Stimulated activated CD8-positive, alpha-beta memory T cell treated with anti-CD3 and anti-CD28 coated beads, Interleukin-12 subunit alpha, Interleukin-12 subunit beta, amount 100 ng/mL, for 4 hours (primary cell): ENCODE results near the gene CALU.

Experiments used
- DNase-seq: peaks from one replicate; pipeline ENCODE4 v3.0.0-alpha.2; 2020; ENCODE audit warnings: low read depth

CALU gene

GRCh38 chr7:128739048-128739962 lies at the start of gene CALU:
Gene CALU, plus strand, starts transcription at chr7:128739359. Its CDS starts 9,225 bp downstream, at chr7:128748584.
- peak; percentile 88 for DNase-seq

- no peak for DNase-seq
These were observed 47.9 kb upstream of the CALU start for GRCh38 chr7:128691227-128691626.

GRCh38 chr7:128692623-128693270 lies 46.4 kb upstream of the CALU start:
- DNase-seq: no peak

- DNase-seq: no peak
These were observed 45.7 kb upstream of the CALU start for GRCh38 chr7:128693373-128694015.

- DNase-seq: no peak
These were observed 44.4 kb upstream of the CALU start for GRCh38 chr7:128694738-128695137.

GRCh38 chr7:128697302-128697905 lies 41.8 kb upstream of the CALU start:
- no peak for DNase-seq

GRCh38 chr7:128699196-128699712 lies 39.9 kb upstream of the CALU start:
- no peak for DNase-seq

- DNase-seq: no peak
These were observed 39.3 kb upstream of the CALU start for GRCh38 chr7:128699895-128700294.

GRCh38 chr7:128701062-128701785 lies 37.9 kb upstream of the CALU start:
- no peak for DNase-seq

- DNase-seq: no peak
These were observed 35.4 kb upstream of the CALU start for GRCh38 chr7:128703609-128704241.

- DNase-seq: no peak
These were observed 33.2 kb upstream of the CALU start for GRCh38 chr7:128705891-128706333.

GRCh38 chr7:128707752-128708151 lies 31.4 kb upstream of the CALU start:
- no peak for DNase-seq

GRCh38 chr7:128708235-128708634 lies 30.9 kb upstream of the CALU start:
- DNase-seq: no peak

GRCh38 chr7:128708824-128709223 lies 30.3 kb upstream of the CALU start:
- DNase-seq: no peak

- no peak for DNase-seq
These were observed 28.7 kb upstream of the CALU start for GRCh38 chr7:128710481-128710880.

- DNase-seq: no peak
These were observed 25.4 kb upstream of the CALU start for GRCh38 chr7:128713794-128714193.

- DNase-seq: no peak
These were observed 24.3 kb upstream of the CALU start for GRCh38 chr7:128714701-128715495.

- no peak for DNase-seq
These were observed 20.1 kb upstream of the CALU start for GRCh38 chr7:128718967-128719642.

- DNase-seq: no peak
These were observed 17.8 kb upstream of the CALU start for GRCh38 chr7:128721376-128721775.
